Activated T-cell treated with anti-CD3 and anti-CD28 coated beads, Interleukin-2, amount 50 U/mL, for 48 hours (primary cell): ENCODE data around the gene PEX5L.
"Not testable (repeated sequence)": the region's sequence is repeated elsewhere in the genome, so short reads cannot be mapped to it uniquely, and the experiment has no call there.

Experiments used
- DNase-seq, 2 experiments: peaks; one replicate each; pipeline ENCODE4 v3.0.0-alpha.2; 2020

The PEX5L gene

DNA sequence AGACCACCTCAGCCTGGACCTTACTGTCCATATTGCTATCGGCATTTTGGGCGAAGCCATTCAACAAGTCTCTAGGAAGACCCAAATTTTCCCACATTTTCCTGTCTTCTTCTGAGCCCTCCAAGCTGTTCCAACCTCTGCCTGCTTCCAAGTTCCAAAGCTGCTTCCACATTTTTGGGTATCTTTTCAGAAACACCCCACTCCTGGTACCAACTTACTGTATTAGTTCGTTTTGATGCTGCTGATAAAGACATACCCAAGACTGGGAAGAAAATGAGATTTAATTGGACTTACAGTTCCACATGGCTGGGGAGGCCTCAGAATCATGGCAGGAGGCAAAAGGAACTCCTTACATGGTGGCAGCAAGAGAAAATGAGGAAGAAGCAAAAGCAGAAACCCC is 28.4 kb downstream of the PEX5L start:
- DNase-seq, result not testable (repeated sequence)

DNA sequence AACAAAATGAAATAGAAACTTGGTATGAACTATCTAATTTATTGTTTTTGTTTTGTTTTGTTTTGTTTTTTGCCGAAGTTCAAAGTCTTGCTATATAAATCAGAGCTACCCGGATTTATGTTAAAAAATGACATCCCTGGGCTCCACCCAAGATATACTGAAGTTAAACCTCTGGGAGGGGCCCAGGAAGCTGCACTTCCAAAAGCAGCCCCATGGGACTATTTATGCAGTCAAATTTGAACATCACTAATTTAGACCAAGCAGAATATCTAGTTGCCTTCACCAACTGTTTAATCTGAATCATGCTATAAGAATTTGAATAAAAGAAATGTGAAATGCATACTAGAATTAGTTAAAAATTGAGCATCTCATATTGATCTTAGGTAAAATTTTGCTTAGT is 32.2 kb downstream of the PEX5L start:
- no peak for DNase-seq

DNA sequence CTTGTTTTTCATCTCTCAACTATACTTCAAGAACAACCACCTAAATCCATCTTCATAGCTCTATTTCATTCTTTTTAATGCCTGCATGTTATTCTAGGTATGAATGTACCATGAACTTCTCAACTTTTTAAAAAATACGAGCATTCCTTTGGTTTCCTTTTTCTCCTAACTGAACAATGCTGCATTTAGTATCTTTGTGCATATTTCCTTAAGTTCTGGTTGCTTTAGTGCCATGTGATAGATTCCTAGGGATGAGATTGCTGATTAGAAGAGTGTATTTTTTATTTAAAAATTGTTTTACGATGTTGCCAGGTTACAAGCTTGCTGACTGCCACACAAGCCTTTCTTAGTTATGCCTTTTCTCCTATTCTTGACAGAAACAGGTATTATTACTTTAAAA is 34.7 kb downstream of the PEX5L start:
- DNase-seq, result no peak

DNA sequence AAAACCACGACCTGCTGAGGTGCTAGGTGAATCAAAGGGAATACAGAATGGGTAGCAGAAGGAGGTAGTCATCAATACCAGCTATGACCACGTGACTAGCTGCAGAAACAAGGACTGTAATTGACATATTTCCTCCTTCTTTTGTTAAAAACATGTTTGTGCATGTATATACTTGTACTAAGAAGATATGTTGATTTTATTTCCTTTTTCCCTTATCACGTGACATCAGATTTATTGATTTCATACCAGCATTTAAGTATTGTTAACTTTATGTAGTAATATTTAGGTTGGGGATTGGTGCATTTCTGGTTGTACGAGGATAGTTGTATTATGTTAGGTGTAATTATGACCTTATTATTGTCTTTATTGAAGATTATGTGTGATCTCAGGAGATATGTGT is 36.2 kb downstream of the PEX5L start:
- no peak for DNase-seq

DNA sequence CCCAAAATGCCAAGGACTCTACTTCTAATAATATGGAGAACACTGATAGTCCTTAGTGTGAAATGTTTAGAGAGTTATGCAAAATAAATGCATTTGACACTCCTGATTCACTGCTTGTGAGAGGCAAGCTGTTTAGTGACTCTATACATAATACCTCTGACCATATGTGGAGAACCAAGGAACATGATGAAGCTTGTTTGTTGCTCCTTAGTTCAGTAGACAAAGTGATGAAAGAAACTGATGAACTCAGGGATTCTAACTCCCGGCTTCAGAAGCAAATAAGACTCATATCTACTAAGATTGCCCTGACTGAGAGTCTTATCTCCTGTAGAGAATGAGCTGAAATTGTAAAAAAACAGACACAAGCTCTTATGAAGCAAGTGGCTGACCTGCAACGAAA is 41.3 kb downstream of the PEX5L start:
- no peak for DNase-seq

DNA sequence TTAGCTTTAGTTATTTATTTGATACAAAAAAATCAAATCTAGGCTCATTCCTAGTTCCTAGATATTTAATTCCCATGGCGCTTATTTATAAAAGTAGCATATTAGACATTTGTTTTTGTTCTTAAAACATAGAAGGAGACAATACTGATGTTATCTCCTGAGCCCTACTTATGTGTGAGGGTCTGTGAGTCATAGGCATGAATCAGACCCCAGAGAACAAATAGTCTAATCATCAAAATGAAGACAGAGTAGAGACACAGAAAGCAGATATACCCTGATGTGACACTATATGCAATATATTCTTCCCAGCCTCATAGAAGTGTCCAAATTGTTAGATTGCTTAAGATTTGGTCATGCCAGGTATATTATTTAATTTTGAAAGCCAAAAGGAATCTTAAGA is 44.9 kb downstream of the PEX5L start:
- no peak for DNase-seq

DNA sequence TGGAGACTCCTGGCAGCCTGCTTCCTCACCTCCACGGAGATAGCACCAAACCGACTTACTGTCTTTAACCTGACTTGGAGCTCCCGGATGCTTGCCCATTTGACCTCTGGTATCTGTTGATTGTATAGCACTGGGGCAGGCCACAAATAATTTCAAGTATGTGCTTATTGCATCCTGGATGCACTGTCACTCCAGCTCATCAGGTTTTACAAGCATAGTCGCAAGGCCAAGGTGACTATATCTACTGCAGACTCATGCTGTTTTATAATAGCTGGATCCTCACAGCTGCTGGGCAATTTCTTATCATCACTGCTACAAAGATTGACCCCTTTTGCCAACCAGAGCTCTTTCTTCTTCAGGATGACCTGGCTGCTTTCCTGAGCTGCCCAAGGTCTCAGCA is 45.6 kb downstream of the PEX5L start:
- DNase-seq, result no peak

DNA sequence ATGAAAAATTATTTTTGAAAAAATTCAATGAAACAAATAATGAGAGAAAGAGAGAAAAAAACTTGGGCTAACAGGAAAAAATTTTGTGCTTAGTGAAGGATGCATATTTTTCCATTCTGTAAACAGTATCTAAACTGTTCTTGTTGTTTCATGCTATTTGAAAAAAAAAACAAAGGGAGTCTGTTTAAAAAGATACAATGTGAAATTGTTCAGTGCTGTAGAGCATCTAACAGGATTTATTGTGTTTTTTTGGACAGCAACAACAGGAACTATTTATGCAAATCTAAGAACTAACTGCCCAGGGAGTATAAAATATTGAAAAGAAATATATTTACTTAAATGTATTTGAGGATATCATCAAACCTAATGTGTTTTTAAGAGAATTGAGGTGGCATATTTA is 55.1 kb downstream of the PEX5L start:
- no peak for DNase-seq

DNA sequence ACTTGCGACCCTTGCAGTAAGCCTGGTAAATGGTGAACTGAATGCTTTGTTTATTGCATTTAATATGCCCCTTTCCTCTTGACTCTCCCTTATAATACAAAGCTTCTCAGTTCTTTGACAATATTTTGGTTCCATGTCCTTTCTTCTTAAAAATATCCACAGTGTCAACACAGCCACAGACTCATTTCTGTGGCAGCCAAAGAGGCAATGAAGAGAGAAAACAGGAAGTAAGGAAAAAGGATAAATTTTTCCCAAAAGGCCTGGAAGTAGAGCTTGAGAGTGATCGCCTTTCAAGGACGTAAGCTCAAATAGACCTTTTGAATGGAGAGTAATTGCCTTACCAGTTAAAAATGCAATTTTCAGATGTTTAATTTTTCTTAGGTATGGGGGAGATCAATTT is 59.4 kb downstream of the PEX5L start:
- DNase-seq, result no peak

DNA sequence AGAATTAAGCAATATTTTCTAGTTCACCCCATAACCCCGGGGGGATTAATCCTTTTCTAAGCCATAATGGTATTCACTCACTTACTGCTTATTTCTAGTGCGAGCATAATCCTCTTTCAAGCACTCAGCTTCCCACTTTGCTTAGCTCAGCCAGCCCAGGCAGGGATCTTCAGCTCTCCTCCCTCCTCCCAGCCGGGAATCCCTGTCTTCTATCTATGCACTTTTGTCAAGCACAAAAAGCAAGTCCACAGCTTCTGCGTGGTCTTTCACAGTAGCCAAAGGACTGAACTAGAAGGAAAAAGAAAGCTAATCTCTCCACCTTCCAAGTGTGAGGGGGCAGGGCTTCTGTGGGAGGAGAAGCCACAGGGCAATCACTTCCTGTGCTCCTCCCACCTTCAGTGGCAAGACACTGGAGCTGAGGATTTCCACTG is 62.8 kb downstream of the PEX5L start:
- DNase-seq, result no peak

DNA sequence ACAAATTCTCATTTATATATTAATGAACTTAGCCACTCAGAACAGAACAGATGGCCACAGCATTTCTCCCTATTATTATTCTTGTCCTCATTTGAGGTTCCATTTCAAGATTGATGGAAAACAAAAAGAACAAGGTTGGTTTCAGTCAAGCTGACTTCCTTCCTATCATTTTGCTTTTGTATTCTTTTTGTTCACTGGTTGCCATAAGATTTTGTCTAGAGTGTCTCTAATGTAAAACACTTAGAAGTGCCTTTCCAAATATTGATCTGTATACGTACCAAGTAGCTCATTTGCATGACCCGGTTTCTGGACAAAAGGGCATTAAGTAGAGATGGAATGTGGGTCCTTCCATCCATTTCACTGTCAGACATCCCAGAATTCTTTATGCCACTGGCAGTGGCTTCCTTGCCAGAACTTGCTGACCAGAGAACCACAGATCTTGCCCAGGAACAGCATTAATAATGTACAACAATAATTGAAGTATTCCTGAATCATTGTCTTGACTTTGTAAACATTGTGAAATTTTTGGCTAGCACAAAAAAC is 63.8 kb downstream of the PEX5L start:
- no peak for DNase-seq

DNA sequence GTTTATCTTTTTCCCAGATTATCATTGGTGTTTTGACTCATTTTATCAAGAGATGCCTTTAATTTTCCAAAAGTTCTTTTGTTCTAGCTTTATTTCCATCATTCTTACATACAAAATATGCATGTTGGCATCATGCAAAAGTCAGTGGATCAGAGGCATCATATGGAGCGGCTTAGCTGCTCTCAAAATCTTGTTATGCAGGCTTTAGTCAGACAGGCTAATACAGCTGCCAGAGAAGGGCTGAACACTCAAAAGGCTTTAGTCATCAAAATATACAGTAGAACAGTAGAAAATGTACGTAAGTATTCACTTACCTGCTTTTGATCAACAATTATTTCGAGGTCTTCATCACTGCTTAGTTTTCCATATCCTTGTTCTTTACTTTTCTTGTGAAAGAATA is 65.5 kb downstream of the PEX5L start:
- DNase-seq, result no peak

DNA sequence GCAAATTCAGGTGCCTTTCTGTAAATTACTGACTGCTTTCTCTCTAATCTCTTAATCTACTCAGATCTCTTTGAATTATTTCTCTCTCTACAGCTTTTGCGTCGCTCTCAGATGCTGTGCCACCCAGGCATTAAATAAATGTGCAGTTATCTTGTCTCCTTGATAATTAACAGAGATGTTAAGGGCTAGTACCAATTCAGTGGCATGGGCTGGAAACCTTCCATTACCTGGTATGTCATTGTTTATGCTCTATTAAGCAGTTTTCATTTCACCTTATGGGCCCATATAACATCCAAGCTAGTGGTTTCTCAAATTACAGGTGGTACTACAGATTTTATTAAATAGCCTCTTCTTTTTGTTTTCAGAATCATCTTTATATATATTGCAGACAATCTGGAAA is 66.0 kb downstream of the PEX5L start:
- DNase-seq, result no peak

DNA sequence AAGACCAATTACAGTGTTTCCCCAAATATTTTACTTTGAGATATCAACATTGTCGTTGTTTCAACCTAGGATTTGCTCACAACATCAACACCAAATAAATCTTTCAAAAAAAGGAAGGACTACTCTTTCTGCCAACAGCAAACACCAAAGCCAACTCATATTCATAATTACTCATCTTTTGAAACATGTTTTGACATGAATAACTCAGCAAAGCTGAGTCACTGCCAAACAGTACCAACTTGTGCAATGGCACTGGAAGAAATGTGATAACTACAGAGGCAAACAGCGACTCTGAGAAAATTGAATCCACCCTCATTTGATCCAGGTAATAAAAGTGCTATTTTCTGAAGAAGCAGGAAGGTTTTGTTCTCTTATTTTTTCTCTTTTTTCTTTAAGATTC is 67.2 kb downstream of the PEX5L start:
- no peak for DNase-seq

DNA sequence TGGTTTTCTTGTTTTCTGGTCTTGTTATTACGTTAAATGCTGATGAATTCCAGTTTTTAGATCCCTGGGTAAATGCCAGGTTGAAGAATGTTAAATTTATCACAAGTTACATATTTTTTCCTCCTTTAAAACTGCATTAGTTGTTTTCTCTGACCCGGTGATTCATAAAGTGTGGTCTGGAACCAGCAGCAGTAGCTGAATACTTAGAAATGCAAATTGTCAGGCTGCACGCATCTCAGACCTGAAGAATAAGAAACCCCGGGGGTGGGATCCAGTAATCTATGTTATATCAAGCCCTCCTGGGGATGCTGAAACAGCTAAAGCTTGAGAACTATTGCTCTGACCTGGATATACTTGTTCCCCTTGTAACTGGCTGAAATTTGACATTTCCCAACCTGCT is 69.1 kb downstream of the PEX5L start:
- DNase-seq, result no peak

DNA sequence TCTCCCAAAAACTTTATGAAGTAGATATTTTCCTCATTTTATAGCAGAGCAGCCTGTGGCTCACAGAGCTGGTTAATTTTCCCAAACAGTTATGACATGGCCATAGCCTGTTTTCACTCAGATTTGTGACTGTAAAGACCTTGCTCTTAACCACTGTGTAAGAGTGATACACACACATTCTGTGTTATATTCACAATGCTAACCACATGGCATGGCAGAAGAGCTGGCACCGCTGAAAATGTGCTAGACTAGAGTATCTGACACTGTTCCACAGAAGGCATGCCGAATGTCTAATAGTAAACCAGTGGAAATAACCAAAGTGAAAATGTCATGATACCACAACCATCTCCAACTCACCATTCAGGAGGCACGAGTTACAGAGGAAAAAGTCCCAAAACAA is 71.8 kb downstream of the PEX5L start:
- DNase-seq, result no peak

DNA sequence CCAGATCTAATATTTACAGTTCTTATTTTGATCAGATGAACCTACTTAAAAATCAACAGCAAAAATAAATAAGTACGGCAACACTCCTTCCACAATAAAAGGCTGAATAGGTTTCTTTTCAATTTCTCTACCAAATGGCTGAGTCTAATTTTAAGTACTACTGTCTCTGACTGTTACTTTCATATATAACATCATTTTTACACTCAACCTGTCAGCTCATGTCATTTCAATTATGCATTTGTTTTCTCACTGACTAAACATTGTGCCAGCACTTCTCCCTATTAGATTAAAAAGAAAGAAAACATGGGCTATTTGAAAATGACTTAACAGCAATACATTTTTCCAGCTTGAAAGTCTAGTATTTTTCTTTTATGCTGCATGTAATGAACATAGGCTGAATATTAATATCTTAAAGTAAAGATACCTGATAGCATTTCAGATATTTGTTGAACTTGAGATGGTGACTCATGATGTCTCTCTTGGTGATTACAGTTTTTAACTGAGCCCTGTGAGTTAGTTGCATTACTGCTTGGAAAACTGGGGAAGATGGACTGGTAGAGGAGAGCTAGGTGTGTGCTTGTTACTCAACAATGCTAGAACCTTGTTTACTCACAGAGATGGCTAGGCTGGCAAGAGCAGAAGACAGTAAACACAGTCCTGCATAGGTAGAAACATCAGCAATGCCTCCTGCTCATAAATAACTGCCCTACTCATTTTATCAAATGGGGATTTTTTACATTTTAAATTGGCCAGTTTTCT is 73.9 kb downstream of the PEX5L start:
- DNase-seq, result no peak

DNA sequence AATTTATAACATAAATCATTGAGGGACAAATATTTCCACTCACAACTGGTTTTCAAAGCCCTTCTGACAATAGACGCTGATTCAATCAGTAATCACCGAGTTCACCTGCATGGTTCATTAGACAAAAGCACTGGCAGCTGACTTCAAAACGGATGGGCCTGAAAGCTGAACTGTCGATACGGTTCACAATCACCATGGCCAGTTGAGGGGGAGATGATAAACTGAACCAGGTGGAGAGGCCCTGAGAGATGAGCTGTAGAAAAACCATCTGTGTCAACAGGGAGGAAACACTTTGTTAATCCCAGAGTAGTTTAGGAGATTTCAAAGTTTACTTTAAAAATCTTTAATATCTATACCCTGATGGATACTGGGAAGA is 75.0 kb downstream of the PEX5L start:
- no peak for DNase-seq

DNA sequence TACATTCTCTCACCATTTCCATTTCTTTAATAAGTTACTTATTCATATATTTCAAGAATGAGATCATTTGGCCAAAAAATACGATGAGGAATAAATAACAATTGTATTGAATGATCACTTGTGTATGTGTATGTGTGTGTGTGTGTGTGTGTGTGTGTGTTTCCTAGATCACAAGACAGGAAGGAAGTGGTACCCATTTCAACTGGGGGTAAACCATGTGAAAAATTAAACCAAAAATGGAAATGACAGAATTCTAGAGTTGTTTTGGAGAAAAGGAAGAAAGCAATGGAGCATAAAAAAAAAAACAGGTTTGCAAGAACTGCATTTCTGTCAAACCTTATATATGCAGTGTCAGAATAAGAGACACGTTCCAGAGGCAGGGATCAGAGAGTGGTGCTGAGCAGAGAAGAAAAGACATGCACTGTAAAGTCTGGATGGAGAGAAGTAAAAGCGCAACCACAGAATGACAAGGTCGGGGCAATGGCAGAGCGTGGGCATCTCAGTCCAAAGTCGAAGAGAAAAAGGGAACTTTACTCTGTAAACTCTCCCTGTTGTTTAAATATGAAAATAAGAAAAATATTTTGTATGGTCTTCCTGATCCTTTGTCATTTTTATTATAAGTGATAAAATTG is 75.5 kb downstream of the PEX5L start:
- DNase-seq, result no peak

DNA sequence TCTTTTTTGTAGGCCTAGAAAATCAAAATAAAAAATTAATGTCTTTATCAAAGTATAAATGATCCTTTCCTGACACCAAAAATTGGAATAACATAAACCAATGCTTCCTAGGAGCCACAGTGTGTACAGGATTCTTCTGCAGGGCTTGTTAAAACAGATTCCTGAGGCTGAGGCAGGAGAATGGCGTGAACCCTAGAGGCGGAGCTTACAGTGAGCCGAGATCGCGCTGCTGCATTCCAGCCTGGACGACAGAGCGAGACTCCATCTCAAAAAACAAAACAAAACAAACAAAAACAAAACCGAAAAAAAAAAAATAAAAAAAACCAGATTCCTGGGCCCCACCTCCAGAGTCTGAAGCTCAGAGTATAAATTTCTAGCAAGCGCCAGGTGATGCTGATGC is 78.0 kb downstream of the PEX5L start:
- DNase-seq, result no peak

DNA sequence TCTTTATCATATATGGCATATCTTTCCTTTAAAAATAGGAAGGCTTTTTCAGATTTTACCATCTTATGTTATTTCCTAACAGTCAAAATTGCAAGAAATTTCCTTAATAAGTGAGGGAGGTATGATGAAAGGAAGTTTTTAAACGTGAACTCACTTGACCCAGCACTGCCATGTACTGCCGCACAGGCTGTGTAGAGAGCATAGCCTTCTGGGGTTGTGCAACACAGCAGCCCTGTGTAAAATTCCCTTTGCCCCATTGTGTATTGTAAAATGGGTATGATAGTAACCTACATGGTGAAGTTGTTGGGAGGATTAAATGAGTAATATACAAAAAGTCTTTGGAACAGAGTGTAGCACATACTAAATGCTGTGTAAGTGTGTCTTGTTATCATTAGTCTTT is 78.6 kb downstream of the PEX5L start:
- DNase-seq, result no peak

DNA sequence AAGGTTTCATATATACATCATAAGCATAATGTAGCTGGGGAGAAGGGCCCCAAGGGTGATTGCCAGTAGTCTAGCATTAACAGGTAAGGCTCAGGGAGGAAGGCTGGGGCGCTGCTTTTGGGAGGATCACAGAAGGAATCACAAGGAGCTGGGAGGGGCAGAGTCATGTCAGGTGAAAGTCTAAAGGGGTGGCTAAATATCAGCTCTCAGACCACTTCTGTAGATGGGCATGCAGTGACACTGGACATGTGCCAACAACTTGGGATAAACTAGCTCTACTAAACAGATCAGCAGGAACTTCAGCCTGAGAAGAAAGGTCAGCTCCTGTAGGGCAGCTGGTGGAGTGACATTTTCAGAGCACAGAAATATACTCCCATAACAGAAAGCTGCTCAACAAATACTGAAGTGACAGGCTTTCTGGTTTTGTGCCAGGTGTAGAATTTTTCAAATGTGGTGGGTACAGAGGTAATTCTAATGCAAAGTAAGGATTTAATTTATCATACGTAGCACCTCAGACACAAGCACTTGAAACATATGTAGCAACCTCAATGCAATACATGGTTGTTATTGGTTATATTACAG is 79.4 kb downstream of the PEX5L start:
- no peak for DNase-seq

DNA sequence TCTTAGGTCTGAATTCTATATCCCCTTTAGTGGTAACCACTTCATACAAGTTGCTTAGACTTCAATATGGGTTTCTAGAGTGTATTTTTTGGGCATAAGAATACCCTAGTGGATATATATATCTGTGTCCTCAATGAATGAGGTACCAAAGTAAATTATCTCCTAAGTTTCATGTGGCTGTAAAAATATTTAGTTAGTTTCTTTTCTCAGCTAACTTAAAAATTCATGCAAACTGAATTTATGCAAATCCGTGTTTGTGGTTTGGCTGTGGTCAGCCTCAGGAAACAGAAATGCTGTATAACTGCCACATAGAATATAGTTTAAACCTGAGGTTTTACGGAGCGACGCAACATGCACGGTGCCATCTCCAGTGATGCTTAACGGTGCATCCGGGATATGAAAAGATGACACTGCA is 80.3 kb downstream of the PEX5L start:
- DNase-seq, result no peak

DNA sequence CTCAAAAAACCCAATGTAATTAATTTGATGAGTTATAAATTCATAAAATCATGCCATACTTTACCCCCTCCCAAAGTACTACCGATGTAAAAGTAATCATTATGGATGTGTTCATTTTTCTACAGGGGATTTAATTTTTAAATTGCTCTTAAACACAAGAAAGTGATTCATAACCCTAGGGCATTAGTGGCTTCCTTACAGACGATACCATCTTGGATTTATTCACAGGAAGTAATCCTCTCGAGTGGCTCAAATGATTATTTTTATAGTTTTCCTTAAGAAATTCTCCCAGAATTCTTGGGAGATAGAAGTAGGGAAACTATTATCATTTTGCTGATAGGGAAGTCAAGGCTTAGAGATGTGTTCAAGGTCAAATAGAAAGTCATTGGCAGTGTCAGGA is 80.9 kb downstream of the PEX5L start:
- DNase-seq, result no peak
